Breast epithelium (tissue), 4 donors: ENCODE data around the gene USP19. TPM values are rescaled to one million over a fixed set of nuclear protein-coding genes. Genes with fewer than 3 reads are reported as not detected.

Experiments used
- DNase-seq, 2 donors: peaks; one replicate each; pipeline ENCODE4 v3.0.0-alpha.2; 2019; ENCODE audit warnings: low spot score in 2 of 2
- H3K27ac ChIP-seq, 2 donors: fragments of 200-600 bp; sonication (generic) in 1 of 2; one replicate each; pipeline ENCODE4 v1.5.1; 2016 to 2019; ENCODE audit warnings: mild to moderate bottlenecking in 1 of 2
- H3K27me3 ChIP-seq, 2 donors: fragments of 200-600 bp; sonication (generic) in 1 of 2; one replicate each; pipeline versions ENCODE4 v1.5.1 to v1.6.0; 2017 to 2019; ENCODE audit warnings: control low read depth in 1 of 2, mild to moderate bottlenecking in 1 of 2
- H3K36me3 ChIP-seq: fragments of 200-600 bp; one replicate; pipeline ENCODE4 v1.5.1; 2019
- H3K4me1 ChIP-seq, 2 donors: fragments of 200-600 bp; sonication (generic); one replicate each; pipeline ENCODE4 v1.5.1; 2016 to 2019; ENCODE audit warnings: control low read depth in 1 of 2
- H3K4me3 ChIP-seq, 3 donors: fragments of 200-600 bp; sonication (generic); 1 replicate in 2 of 3; 2 replicates in 1 of 3; pipeline ENCODE4 v1.5.1; 2016 to 2019; ENCODE audit warnings: mild to moderate bottlenecking in 3 of 3, moderate library complexity in 2 of 3
- H3K9me3 ChIP-seq, 2 donors: fragments of 200-600 bp; sonication (generic) in 1 of 2; one replicate each; pipeline ENCODE4 v1.5.1; 2016 to 2019; ENCODE audit warnings: control low read depth in 1 of 2
- POLR2A ChIP-seq: fragments of 450-650 bp; IDR thresholded peaks from one replicate; pipeline ENCODE4 v1.6.1; 2016; ENCODE audit warnings: antibody characterized with exemption, mild to moderate bottlenecking, moderate library complexity
- POLR2AphosphoS5 ChIP-seq, 3 donors: sonication (generic); formaldehyde crosslinking; IDR thresholded peaks; one replicate each; pipeline ENCODE4 v1.6.1; 2017; ENCODE audit warnings: antibody characterized with exemption in 3 of 3
- intact Hi-C: fragments of 100-400 bp; cut with DNase I; formaldehyde crosslinking; loops from one replicate; pipeline ENCODE4 v1.15.1; 2023; ENCODE audit warnings: low total_unique reads
- total RNA-seq, 3 donors: library from RNA; depleted of rRNA; stranded (reverse); fragments of >200 nt; gene quantifications; one replicate each; pipeline ENCODE4 v1.1.0, GENCODE V29; 2016
- TF ChIP-seq, protein P1 (sequence below), 3 donors: fragments of 450-650 bp; IDR thresholded peaks; one replicate each; pipeline ENCODE4 v1.5.1; 2016 to 2017; ENCODE audit warnings: antibody characterized with exemption in 3 of 3, mild to moderate bottlenecking in 3 of 3, moderate library complexity in 3 of 3

Gene USP19
- total RNA-seq, 3 donors from 2014 or later: 49.2 to 57.2 (median 56.2) TPM

DNA sequence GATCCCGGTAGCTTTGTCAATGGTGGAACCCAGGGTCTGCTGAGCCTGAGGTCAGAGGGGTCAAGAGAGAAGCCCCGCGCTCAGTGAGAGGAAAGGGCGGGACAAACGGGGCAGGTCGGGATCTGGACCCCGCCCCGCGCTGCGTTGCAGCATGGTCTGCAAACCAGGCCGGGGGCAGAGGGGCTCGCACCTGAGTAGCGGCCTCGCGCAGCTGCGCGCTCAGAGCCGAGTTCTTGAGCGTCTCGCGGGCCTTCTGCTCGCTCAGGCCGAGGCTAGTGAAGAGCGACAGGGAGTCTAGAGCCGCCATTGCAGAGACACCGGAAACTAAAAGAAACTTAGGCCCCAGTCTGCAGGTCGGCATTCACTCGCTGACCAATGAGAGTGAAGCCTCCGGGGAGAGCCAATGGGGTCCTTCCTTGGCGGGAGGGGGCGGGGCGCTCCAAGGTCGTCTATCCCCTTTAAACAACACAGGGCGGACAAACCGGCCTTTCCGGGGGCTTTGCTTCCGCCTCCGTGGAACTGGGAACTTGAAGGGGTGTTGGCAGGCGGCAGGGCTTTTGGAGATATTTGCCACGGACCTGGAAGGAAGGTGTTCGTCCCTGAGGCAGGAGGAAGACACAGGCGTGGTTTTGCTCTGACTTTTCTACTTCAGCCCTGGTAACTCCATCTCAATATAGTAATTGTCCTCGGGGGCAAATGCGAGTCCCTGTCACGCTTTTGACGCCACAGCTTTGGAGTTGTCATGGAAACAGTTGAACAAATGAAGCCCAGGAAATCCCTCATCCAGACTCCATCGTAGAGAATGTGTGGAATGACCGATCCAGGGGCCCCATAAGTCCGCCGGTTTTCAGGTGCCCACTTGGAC lies 16.0 kb downstream of the USP19 start, which contains the start of gene QARS1:
QARS1 (minus strand) TSS at position 331 of the 865 bp plus-strand sequence; CDS start at position 307, 24 bp downstream.
- Histone ChIP-seq H3K27ac (peak within 1 kb of the TSS; percentile 74 to 85), H3K36me3 (peaks cover 18% of the 10 kb centered on the region), H3K4me3 (peak within 1 kb of the TSS; percentile 78 to 98 (median 94)), H3K4me1 (peaks cover 0 to 10% of the 10 kb centered on the region in 2 donors), H3K9me3 (no peaks in the 10 kb centered on the region), H3K27me3 (no peaks in the 10 kb centered on the region)
- intact Hi-C loops: loop anchor here (1.0 kb wide), 1 partner anchor 16 kb away; the partner anchor contains the start of gene USP19
- DNase-seq: peak; percentile 93 to 94
- peak in 2 of 3 donors; percentile 53 to 60 for TF ChIP-seq POLR2AphosphoS5 (IDR thresholded peaks at IDR 0.05)
- no peak for TF ChIP-seq POLR2A

DNA sequence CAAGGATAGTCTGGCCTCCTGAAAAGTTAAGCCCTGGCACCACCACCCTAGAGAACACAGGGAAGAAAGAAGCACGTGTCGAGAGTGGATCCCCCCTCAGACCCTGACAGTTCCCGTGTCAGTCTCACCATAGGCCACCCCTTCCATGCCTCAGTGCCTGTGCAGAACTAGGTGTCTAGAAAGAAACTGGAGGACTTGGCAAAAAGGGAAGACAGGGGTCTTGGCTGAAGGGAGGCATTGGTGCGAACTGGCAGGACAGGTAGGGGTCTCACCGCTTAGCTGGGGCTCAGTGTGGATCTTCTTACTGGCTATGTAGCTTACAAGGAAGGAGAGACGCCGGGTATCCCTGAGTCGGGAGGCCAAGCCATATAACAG lies 16.6 kb downstream of the USP19 start:
- no peak for DNase-seq
- Histone ChIP-seq H3K27me3 (no peaks in the 10 kb centered on the region), H3K9me3 (no peaks in the 10 kb centered on the region), H3K4me3 (peak overlapping the region; percentile 78 to 98 (median 94)), H3K36me3 (peaks cover 12% of the 10 kb centered on the region), H3K4me1 (peaks cover 0 to 10% of the 10 kb centered on the region in 2 donors), H3K27ac (peak overlapping the region; percentile 74 to 85)
- TF ChIP-seq POLR2AphosphoS5 (IDR thresholded peaks at IDR 0.05) (no peak), POLR2A (no peak)
- TF ChIP-seq, protein P1, sequence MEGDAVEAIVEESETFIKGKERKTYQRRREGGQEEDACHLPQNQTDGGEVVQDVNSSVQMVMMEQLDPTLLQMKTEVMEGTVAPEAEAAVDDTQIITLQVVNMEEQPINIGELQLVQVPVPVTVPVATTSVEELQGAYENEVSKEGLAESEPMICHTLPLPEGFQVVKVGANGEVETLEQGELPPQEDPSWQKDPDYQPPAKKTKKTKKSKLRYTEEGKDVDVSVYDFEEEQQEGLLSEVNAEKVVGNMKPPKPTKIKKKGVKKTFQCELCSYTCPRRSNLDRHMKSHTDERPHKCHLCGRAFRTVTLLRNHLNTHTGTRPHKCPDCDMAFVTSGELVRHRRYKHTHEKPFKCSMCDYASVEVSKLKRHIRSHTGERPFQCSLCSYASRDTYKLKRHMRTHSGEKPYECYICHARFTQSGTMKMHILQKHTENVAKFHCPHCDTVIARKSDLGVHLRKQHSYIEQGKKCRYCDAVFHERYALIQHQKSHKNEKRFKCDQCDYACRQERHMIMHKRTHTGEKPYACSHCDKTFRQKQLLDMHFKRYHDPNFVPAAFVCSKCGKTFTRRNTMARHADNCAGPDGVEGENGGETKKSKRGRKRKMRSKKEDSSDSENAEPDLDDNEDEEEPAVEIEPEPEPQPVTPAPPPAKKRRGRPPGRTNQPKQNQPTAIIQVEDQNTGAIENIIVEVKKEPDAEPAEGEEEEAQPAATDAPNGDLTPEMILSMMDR (IDR thresholded peaks at IDR 0.05): no peak
- intact Hi-C loops: loop anchor here (1.0 kb wide), 1 partner anchor 16 kb away; the partner anchor contains the start of gene USP19

DNA sequence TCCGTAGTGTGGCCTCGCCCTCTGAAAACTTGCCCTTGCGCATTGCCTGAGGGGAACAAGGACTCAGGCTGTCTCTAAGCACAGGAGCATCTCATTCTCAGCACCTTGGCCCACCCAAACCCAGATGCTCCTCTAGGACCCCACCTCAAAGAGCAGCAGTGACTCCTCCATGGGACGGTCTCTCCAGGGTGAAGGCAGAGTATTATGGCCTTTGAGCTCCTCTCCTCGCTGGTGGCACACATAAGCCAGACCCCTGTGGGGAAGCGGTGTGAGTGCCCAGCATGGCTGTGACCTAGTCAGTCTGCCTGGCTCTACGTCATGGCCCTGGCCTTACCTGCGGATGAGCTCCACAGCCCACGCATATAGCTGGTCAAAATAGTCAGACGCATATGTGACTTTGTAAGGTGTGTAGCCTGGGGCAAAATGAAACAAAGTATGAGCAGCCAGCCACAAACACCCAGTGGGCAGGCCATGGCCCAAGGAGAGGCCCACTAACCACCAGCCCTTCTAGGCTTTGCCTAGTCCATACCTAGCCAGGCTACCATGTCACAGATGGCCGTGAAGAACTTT lies 20.5 kb downstream of the USP19 start:
- no peak for DNase-seq
- no peak overlapping the region for H3K27ac ChIP-seq
- H3K27me3 ChIP-seq: no peaks in the 10 kb centered on the region
- no peaks in the 10 kb centered on the region for H3K9me3 ChIP-seq
- H3K4me1 ChIP-seq: peaks cover 0 to 10% of the 10 kb centered on the region in 2 donors
- intact Hi-C loops: no loop called here
- no peak overlapping the region for H3K4me3 ChIP-seq
- TF ChIP-seq, protein P1 (IDR thresholded peaks at IDR 0.05): no peak
- TF ChIP-seq POLR2AphosphoS5 (IDR thresholded peaks at IDR 0.05): no peak
- TF ChIP-seq POLR2A: no peak
- H3K36me3 ChIP-seq: peaks cover 7% of the 10 kb centered on the region

DNA sequence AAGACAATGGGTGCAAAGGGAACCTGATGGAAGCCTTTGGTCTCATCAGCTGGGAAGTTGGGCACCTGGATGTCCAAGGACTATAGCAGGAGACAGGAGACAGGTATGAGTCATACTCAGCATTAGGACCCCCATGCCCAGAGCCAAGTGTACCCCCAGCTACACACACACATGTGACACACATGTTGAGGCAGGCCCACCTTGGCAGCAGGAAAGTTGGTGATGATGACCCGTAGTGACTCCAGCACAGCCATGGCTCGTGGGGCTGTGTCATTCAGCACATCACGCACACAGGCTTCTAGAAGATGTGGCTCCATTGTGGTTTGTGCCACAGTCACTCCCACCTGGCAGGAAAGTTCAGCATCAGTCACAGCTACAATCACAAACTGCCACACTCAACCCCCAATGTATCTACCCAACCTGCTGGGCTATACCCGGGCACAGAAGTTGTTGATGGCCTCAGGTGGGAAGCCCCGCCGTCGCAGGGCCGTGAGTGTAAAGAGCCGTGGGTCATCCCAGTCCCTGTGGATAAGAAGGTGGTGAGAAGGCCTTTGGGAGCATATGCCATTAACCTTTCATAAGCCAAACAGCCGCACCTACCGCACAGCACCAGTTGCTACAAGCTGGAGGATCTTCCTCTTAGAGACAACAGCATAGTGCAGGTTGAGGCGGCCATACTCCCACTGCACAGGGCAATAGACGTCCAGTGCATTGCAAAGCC lies 21.6 kb downstream of the USP19 start:
- Histone ChIP-seq H3K27me3 (no peaks in the 10 kb centered on the region), H3K27ac (no peak overlapping the region), H3K4me1 (peaks cover 0 to 10% of the 10 kb centered on the region in 2 donors), H3K36me3 (peaks cover 7% of the 10 kb centered on the region), H3K9me3 (no peaks in the 10 kb centered on the region), H3K4me3 (no peak overlapping the region)
- DNase-seq: no peak
- TF ChIP-seq POLR2AphosphoS5 (IDR thresholded peaks at IDR 0.05) (no peak), POLR2A (no peak)
- TF ChIP-seq, protein P1 (IDR thresholded peaks at IDR 0.05): no peak
- intact Hi-C loops: no loop called here

DNA sequence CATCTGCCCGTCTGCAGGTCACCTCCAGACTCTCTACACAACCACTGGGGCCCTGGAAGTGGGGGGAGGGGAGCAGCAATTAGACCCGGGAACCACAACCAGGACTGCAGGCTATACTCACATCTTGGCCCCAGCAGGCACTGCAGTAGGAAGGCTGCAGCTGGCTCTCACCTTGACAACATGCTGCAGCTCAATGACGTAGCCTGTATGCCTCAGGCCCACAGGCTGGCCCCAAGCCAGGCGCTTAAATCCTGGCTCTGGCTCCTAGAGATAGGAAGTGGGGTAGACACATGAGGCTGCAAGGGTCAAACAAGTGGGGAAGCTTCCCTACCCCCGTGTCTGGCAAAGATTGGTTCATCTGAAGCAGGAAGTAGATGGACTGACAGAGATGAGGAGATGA lies 22.2 kb downstream of the USP19 start:
- Histone ChIP-seq H3K4me1 (peaks cover 0 to 3% of the 10 kb centered on the region in 2 donors), H3K36me3 (peaks cover 7% of the 10 kb centered on the region), H3K9me3 (no peaks in the 10 kb centered on the region), H3K4me3 (no peak overlapping the region), H3K27ac (no peak overlapping the region), H3K27me3 (no peaks in the 10 kb centered on the region)
- TF ChIP-seq POLR2A: no peak
- no peak for TF ChIP-seq POLR2AphosphoS5 (IDR thresholded peaks at IDR 0.05)
- TF ChIP-seq, protein P1 (IDR thresholded peaks at IDR 0.05): no peak
- intact Hi-C loops: no loop called here
- DNase-seq: no peak
